Activated naive CD4-positive, alpha-beta T cell treated with anti-CD3 and anti-CD28 coated beads, Interleukin-2, amount 50 U/mL, for 72 hours (primary cell): ENCODE measurements around the gene SPTSSA. TPM values are rescaled to one million over a fixed set of nuclear protein-coding genes. Genes with fewer than 3 reads are reported as not detected.
"Not testable (repeated sequence)": the region's sequence is repeated elsewhere in the genome, so short reads cannot be mapped to it uniquely, and the experiment has no call there.

Experiments used
- ATAC-seq, 2 donors: fragments of 150-1000 bp; cut with Tn5 transposase; 2 replicates each; pipeline ENCODE4 v1.10.0; 2021; ENCODE audit warnings: mild to moderate bottlenecking in 2 of 2, moderate library complexity in 2 of 2
- DNase-seq, 2 donors: peaks; one replicate each; pipeline ENCODE4 v3.0.0; 2021 to 2022; ENCODE audit warnings: low spot score in 2 of 2
- H3K27ac Mint-ChIP-seq, 2 donors: one replicate each; pipeline ENCODE4 v1.8.0; 2022; ENCODE audit warnings: mild to moderate bottlenecking in 2 of 2, mixed read lengths in 2 of 2
- H3K36me3 Mint-ChIP-seq, 2 donors: one replicate each; pipeline ENCODE4 v1.8.0; 2022; ENCODE audit warnings: mixed read lengths in 2 of 2
- H3K9me3 Mint-ChIP-seq, 2 donors: one replicate each; pipeline ENCODE4 v1.8.0; 2022; ENCODE audit warnings: mixed read lengths in 2 of 2
- total RNA-seq, 2 donors: library from RNA; stranded (reverse); gene quantifications; one replicate each; pipeline ENCODE4 v1.2.3, GENCODE V29; 2022

Gene SPTSSA
- total RNA-seq, 2 donors from 2014 or later = 10.7 to 11.5 TPM

DNA sequence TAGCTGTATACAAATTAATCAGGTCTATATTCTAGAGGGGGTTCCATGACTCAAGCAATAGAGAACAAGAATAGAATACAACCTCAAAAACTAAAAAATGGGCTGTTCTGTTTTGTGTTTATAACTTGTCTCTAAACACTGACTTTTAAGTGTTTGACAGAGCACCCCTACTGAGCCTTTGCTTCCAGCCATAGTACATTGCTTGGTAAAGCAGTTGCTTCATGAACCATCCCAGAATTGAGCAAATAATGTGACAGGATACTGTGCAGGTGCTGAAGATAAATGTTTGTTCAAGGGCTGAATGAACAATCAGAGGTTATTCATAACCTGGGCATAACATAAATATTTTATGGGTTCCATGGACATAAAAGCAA lies 11.5 kb downstream of the SPTSSA start:
- DNase-seq = no peak
- no peak for ATAC-seq
- Mint-ChIP-seq H3K9me3 (no peaks in the 10 kb centered on the region), H3K27ac (no peak overlapping the region), H3K36me3 (peaks cover 0 to 7% of the 10 kb centered on the region in 2 donors)

GRCh38 chr14:34449819-34450541 lies 12.1 kb downstream of the SPTSSA start:
- peak overlapping the region in 1 of 2 donors; percentile 36 for H3K27ac Mint-ChIP-seq
- DNase-seq (no peak), ATAC-seq (no peak)
- no peaks in the 10 kb centered on the region for H3K9me3 Mint-ChIP-seq
- peaks cover 0 to 7% of the 10 kb centered on the region in 2 donors for H3K36me3 Mint-ChIP-seq

DNA sequence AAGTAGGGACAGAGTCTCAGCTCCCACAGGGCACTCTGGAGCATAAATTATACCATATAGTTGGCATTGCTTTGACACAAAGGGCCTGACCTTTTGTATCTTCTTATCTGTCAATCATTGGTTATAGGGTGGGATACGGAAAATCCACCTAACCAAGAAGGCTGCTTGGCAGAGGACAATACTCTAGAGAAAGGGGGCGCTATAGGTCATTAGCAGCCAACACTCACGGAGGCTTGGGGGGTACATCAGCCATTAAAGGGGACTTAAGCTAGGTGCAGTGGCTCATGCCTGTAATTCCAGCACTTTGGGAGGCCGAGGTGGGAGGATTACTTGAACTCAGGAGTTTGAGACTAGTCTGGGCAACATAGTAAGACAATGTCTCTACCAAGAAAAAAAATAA lies 22.9 kb downstream of the SPTSSA start:
- no peaks in the 10 kb centered on the region for H3K9me3 Mint-ChIP-seq
- ATAC-seq (no peak), DNase-seq (no peak)
- H3K27ac Mint-ChIP-seq = no peak overlapping the region
- peaks cover 0 to 13% of the 10 kb centered on the region in 2 donors for H3K36me3 Mint-ChIP-seq

- no peak overlapping the region for H3K27ac Mint-ChIP-seq
- H3K9me3 Mint-ChIP-seq = no peaks in the 10 kb centered on the region
- no peak for ATAC-seq
- peaks cover 0 to 8% of the 10 kb centered on the region in 2 donors for H3K36me3 Mint-ChIP-seq
- no peak for DNase-seq
Measured at GRCh38 chr14:34438438-34438837, 23.6 kb downstream of the SPTSSA start.

DNA sequence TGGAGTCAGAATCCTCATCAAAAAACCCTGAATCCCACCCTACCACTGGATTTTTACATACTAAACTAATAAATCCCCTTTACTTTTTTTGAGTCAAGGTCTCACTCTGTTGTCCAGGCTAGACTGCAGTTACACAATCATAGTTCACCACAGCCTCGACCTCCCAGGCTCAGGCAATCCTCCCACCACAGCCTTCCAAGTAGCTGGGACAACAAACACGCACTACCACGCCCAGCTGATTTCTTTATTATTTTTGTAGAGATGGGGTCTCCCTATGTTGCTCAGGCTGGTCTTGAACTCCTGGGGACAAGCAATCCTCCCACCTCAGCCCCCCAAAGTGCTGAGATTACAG lies 24.3 kb downstream of the SPTSSA start:
- H3K36me3 Mint-ChIP-seq = peaks cover 0 to 7% of the 10 kb centered on the region in 2 donors
- ATAC-seq = no peak
- no peak for DNase-seq
- no peak overlapping the region for H3K27ac Mint-ChIP-seq
- H3K9me3 Mint-ChIP-seq = no peaks in the 10 kb centered on the region

- no peaks in the 10 kb centered on the region for H3K9me3 Mint-ChIP-seq
- DNase-seq = no peak
- no peak for ATAC-seq
- peaks cover 0 to 2% of the 10 kb centered on the region in 2 donors for H3K36me3 Mint-ChIP-seq
- H3K27ac Mint-ChIP-seq = peak overlapping the region in 1 of 2 donors; percentile 18
Measured at GRCh38 chr14:34436960-34437728, 24.9 kb downstream of the SPTSSA start.

DNA sequence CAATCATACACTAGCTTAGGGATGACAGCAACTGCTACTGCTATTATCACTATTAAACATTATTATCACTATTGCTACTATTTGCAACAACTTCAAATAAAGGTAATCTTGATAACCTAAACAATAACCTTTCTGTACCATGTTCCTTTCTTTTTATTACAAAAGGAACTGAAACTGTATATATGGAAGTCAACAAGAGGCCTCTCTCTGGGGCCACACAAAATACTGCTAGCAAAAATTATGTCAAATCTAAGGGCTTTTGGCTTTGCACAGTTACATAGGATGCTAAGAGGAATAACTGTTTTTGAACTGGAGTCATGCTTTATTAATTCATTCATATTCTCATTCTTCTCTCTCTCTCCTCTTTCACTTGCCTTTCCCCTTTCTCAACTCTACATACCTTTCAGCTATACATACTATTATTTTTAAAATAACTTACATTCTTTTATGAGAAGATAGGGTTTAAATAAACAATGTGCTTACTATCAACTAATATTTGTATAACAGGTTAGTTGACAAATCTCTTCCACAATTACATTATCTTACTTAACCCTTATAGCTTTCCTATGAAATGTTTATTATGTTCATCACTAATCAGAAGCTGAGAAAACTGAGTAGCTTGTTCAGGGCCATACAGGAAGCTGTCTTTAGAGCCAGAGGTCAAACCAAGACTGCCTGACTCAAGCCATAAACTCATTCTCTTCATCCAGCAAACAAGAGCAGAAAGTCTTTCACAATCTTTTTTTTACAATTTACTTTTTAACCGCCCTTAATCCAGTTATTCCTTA lies 25.7 kb downstream of the SPTSSA start:
- no peak overlapping the region for H3K27ac Mint-ChIP-seq

DNA sequence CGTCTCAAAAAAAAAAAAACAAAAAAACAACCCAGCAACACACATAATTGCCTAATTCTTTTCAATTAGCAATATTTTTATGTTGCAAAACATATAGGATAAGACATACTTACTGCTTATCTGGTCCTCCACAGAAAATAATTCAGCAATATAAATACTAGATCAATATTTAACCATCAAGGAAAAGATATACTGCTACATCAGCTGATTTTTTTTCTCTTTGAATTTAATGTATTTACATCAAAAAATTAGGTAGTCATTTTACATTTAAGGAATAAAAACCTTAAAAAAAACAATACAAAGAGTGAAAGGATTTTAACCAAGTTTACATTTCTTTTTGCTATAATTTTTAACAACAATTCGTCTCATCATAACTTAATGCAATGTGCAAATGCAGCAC lies 28.1 kb downstream of the SPTSSA start:
- DNase-seq = no peak
- no peaks in the 10 kb centered on the region for H3K36me3 Mint-ChIP-seq
- no peaks in the 10 kb centered on the region for H3K9me3 Mint-ChIP-seq
- H3K27ac Mint-ChIP-seq = no peak overlapping the region
- no peak for ATAC-seq

More for the DNA sequence above, 25.7 kb downstream of the SPTSSA start:
- H3K36me3 Mint-ChIP-seq = no peaks in the 10 kb centered on the region
- H3K9me3 Mint-ChIP-seq = no peaks in the 10 kb centered on the region
- no peak for DNase-seq
- no peak for ATAC-seq

GRCh38 chr14:34428102-34428466 lies 34.0 kb downstream of the SPTSSA start:
- H3K9me3 Mint-ChIP-seq, ATAC-seq: not testable (repeated sequence)

DNA sequence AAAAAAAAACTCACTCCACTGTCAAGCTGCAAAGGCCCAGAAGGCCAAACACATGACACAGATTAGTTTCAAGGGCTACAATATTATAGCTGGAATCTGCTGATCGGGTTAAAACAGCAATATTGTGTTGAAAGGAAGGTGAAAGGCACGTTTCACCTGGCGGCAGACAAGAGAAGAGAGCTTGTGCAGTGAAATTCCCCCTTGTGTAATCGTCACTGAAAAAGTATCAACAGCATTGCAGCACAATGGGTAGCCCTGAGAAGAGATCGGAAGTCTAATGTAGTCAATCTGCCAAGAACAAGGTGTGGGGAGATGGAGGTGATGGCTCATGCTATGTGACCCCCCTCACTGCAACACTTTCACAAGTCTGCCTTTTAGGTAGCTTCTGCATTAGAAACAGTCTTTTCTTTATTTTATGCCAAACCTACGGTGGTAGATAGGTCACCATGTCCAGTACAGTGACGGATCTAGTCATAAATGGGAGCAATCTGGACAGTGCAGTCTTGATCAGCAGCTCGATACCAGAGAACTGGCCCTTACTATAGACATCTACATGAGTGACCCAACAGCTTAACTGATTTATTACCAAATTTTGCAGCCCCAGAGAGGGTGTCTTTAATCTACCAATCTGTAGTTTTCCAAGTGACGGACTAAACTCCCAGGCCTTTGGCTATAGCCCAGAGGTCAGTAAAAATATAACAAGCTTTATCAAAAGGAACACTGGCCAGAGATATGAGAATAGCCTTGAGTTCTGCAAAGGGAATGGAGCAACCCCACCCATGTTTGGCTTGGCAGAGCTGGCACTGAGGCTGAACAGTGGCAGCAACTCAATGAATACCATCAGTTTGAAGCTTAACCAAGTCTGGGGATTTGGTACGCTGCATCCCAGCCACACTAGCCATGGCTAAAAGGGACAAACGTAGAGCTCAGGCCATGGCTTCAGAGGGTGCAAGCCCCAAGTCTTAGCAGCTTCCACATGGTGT lies 35.4 kb downstream of the SPTSSA start:
- ATAC-seq = no peak
- Mint-ChIP-seq H3K36me3 (peaks cover 0 to 2% of the 10 kb centered on the region in 2 donors), H3K27ac (no peak overlapping the region), H3K9me3 (peaks cover 1% of the 10 kb centered on the region in 2 donors)
- DNase-seq = no peak

More at GRCh38 chr14:34428102-34428466, 34.0 kb downstream of the SPTSSA start:
- not testable (repeated sequence) for H3K36me3 Mint-ChIP-seq, H3K27ac Mint-ChIP-seq, DNase-seq

- ATAC-seq = no peak
- no peak for DNase-seq
- no peak overlapping the region for H3K27ac Mint-ChIP-seq
- H3K36me3 Mint-ChIP-seq = peaks cover 0 to 4% of the 10 kb centered on the region in 2 donors
- H3K9me3 Mint-ChIP-seq = peaks cover 6 to 8% of the 10 kb centered on the region in 2 donors
Measured at GRCh38 chr14:34425095-34425851, 36.8 kb downstream of the SPTSSA start.

DNA sequence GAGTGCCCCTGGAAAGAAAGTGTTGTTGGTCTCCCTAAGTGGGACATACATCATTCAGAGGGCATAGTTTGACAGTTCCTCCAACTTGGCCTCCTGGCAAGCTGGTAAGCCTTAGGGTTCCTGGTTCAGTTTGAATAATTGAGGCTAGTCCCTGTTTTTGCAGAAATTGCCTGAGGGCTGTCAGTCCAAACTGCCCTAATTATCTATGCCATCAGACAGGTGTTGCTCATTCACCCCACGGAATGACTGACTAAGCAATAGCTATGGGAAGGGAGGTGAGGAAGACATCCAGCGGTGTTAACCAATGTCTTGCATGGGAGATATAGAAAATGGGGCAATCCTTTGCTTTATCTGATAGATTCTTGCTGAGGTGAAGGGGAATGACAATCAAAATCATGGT lies 37.6 kb downstream of the SPTSSA start:
- ATAC-seq = no peak
- no peak overlapping the region for H3K27ac Mint-ChIP-seq
- H3K36me3 Mint-ChIP-seq = peaks cover 0 to 4% of the 10 kb centered on the region in 2 donors
- H3K9me3 Mint-ChIP-seq = peaks cover 6 to 8% of the 10 kb centered on the region in 2 donors
- DNase-seq = no peak

DNA sequence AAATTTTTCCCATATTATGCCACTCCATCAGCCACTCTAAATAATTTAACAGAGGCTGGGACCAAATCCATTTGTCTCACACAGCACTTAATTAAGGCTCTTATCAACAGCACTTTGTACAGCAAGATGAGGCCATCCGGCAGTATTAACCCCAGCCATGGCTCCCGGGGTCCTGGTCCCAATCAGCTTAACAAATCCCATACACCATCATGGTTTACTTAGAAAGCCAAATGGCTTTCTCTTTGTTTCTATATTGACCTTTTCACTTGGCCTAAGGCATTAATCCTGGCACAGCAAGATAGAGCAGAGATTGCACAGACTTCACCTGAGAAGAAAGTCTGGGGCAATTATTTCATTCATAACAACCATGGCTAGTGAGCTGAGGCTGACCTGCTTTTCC lies 38.6 kb downstream of the SPTSSA start:
- H3K9me3 Mint-ChIP-seq = peaks cover 6 to 8% of the 10 kb centered on the region in 2 donors
- H3K27ac Mint-ChIP-seq = no peak overlapping the region
- H3K36me3 Mint-ChIP-seq = peaks cover 0 to 4% of the 10 kb centered on the region in 2 donors
- DNase-seq = no peak
- ATAC-seq = no peak

GRCh38 chr14:34420547-34421150 lies 41.4 kb downstream of the SPTSSA start:
- no peak for ATAC-seq
- peaks cover 6 to 8% of the 10 kb centered on the region in 2 donors for H3K9me3 Mint-ChIP-seq

GRCh38 chr14:34409721-34410120 lies 52.3 kb downstream of the SPTSSA start:
- no peak for ATAC-seq
- Mint-ChIP-seq H3K9me3 (peaks cover 11 to 18% of the 10 kb centered on the region in 2 donors), H3K27ac (no peak overlapping the region), H3K36me3 (peaks cover 0 to 15% of the 10 kb centered on the region in 2 donors)
- no peak for DNase-seq

More at GRCh38 chr14:34420547-34421150, 41.4 kb downstream of the SPTSSA start:
- peaks cover 0 to 4% of the 10 kb centered on the region in 2 donors for H3K36me3 Mint-ChIP-seq
- no peak for DNase-seq
- no peak overlapping the region for H3K27ac Mint-ChIP-seq
